Esophagus muscularis mucosa (tissue), 4 donors: Measurements from ENCODE around the gene LMX1B. TPM values are rescaled to one million over a fixed set of nuclear protein-coding genes. Genes with fewer than 3 reads are reported as not detected.

Experiments used
- DNase-seq: peaks from one replicate; pipeline ENCODE4 v3.0.0-alpha.2; 2017; ENCODE audit errors: extremely low spot score
- H3K27ac ChIP-seq, 4 donors: fragments of 200-600 bp; sonication (generic); replicated peaks in 1 of 4; 1 replicate in 3 of 4; 2 replicates in 1 of 4; pipeline ENCODE4 v1.5.1; 2016 to 2019; ENCODE audit warnings: mild to moderate bottlenecking in 1 of 4
- H3K27me3 ChIP-seq, 4 donors: fragments of 200-600 bp; sonication (generic); one replicate each; pipeline versions ENCODE4 v1.5.1 to v1.6.0; 2016 to 2019
- H3K36me3 ChIP-seq, 4 donors: fragments of 200-600 bp; sonication (generic); one replicate each; pipeline ENCODE4 v1.5.1; 2016 to 2019
- H3K4me1 ChIP-seq, 4 donors: fragments of 200-600 bp; sonication (generic); one replicate each; pipeline ENCODE4 v1.5.1; 2016 to 2019
- H3K4me3 ChIP-seq, 4 donors: fragments of 200-600 bp; sonication (generic); 1 replicate in 2 of 4; 2 replicates in 2 of 4; pipeline ENCODE4 v1.5.1; 2016 to 2019; ENCODE audit warnings: mild to moderate bottlenecking in 4 of 4, moderate library complexity in 1 of 4
- H3K9me3 ChIP-seq, 4 donors: fragments of 200-600 bp; sonication (generic); 1 replicate in 3 of 4; 2 replicates in 1 of 4; pipeline ENCODE4 v1.5.1; 2016 to 2019
- CTCF ChIP-seq, 3 experiments: fragments of 200-600 bp in 2 of 3; fragments of 450-650 bp in 1 of 3; sonication (generic) in 2 of 3; IDR thresholded peaks; one replicate each; pipeline ENCODE4 v1.5.1; 2017 to 2019; ENCODE audit warnings: antibody characterized with exemption in 3 of 3, mild to moderate bottlenecking in 2 of 3, moderate library complexity in 1 of 3
- EP300 ChIP-seq: sonication (generic); formaldehyde crosslinking; IDR thresholded peaks from one replicate; pipeline ENCODE4 v1.6.1; 2017; ENCODE audit warnings: antibody characterized with exemption
- POLR2A ChIP-seq: fragments of 450-650 bp; IDR thresholded peaks from one replicate; pipeline ENCODE4 v1.6.1; 2017; ENCODE audit warnings: antibody characterized with exemption, moderate library complexity, mild to moderate bottlenecking, low read depth
- POLR2AphosphoS5 ChIP-seq, 2 donors: sonication (generic); formaldehyde crosslinking; IDR thresholded peaks; one replicate each; pipeline ENCODE4 v1.6.1; 2017; ENCODE audit warnings: antibody characterized with exemption in 2 of 2
- WGBS: methylation state at CpG from one replicate; pipeline ENCODE4 v1.1.5; 2018; 5-methylcytosine and 5-hydroxymethylcytosine counted together
- intact Hi-C: fragments of 100-400 bp; cut with DNase I; formaldehyde crosslinking; loops from one replicate; pipeline ENCODE4 v1.15.1; 2023
- total RNA-seq, 4 donors: library from RNA; depleted of rRNA; stranded (reverse); fragments of >200 nt; gene quantifications; one replicate each; pipeline versions ENCODE4 v1.1.0 to v1.2.1, GENCODE V29; 2016

LMX1B gene
- total RNA-seq, 4 donors from 2014 or later, result under 0.01 to 0.66 (median 0.24) TPM

- Histone ChIP-seq H3K9me3 (no peaks in the 10 kb centered on the region), H3K36me3 (no peaks in the 10 kb centered on the region), H3K27me3 (peaks cover 4 to 96% (median 16%) of the 10 kb centered on the region in 4 donors), H3K27ac (no peak overlapping the region), H3K4me3 (no peak overlapping the region), H3K4me1 (peaks cover 4 to 8% (median 8%) of the 10 kb centered on the region in 4 donors)
- TF ChIP-seq EP300, result no peak
- TF ChIP-seq POLR2AphosphoS5 (IDR thresholded peaks at IDR 0.05), result no peak
- no peak for TF ChIP-seq POLR2A
- no peak for TF ChIP-seq CTCF (IDR thresholded peaks at IDR 0.05)
- 29% methylated on average over 5 of the region's 6 CpGs for WGBS
- DNase-seq, result no peak
- intact Hi-C loops, result no loop called here
Observed at GRCh38 chr9:126631254-126631653, 17.5 kb downstream of the LMX1B start.

GRCh38 chr9:126633881-126634558 is 20.3 kb downstream of the LMX1B start:
- 59% methylated on average over 17 of the region's 17 CpGs for WGBS
- no peak for DNase-seq
- Histone ChIP-seq H3K4me1 (peaks cover 3 to 14% (median 13%) of the 10 kb centered on the region in 4 donors), H3K27ac (no peak overlapping the region), H3K36me3 (no peaks in the 10 kb centered on the region), H3K9me3 (no peaks in the 10 kb centered on the region), H3K4me3 (no peak overlapping the region), H3K27me3 (peaks cover 0 to 96% (median 17%) of the 10 kb centered on the region in 4 donors)
- TF ChIP-seq CTCF (IDR thresholded peaks at IDR 0.05) (no peak), POLR2AphosphoS5 (IDR thresholded peaks at IDR 0.05) (no peak), EP300 (no peak), POLR2A (no peak)
- intact Hi-C loops, result no loop called here

- Histone ChIP-seq H3K4me3 (no peak overlapping the region), H3K4me1 (peaks cover 3 to 15% (median 14%) of the 10 kb centered on the region in 4 donors), H3K9me3 (no peaks in the 10 kb centered on the region), H3K27me3 (peaks cover 0 to 96% (median 19%) of the 10 kb centered on the region in 4 donors), H3K27ac (no peak overlapping the region), H3K36me3 (no peaks in the 10 kb centered on the region)
- WGBS, result 83% methylated on average over 8 of the region's 8 CpGs
- TF ChIP-seq POLR2A (no peak), CTCF (IDR thresholded peaks at IDR 0.05) (no peak), EP300 (no peak), POLR2AphosphoS5 (IDR thresholded peaks at IDR 0.05) (no peak)
- DNase-seq, result no peak
- intact Hi-C loops, result no loop called here
Observed at GRCh38 chr9:126635061-126635460, 21.3 kb downstream of the LMX1B start.

- intact Hi-C loops, result no loop called here
- H3K36me3 ChIP-seq, result no peaks in the 10 kb centered on the region
- 77% methylated on average over 3 of the region's 3 CpGs for WGBS
- H3K9me3 ChIP-seq, result no peaks in the 10 kb centered on the region
- peaks cover 3 to 15% (median 14%) of the 10 kb centered on the region in 4 donors for H3K4me1 ChIP-seq
- DNase-seq, result no peak
- no peak overlapping the region for H3K27ac ChIP-seq
- H3K4me3 ChIP-seq, result no peak overlapping the region
- no peak for TF ChIP-seq EP300
- TF ChIP-seq CTCF (IDR thresholded peaks at IDR 0.05), result no peak
- TF ChIP-seq POLR2A, result no peak
- TF ChIP-seq POLR2AphosphoS5 (IDR thresholded peaks at IDR 0.05), result no peak
- H3K27me3 ChIP-seq, result peaks cover 0 to 96% (median 19%) of the 10 kb centered on the region in 4 donors
Observed at GRCh38 chr9:126635661-126636439, 22.1 kb downstream of the LMX1B start.
